SHP77 treated with DMSO at 0.1 percent for 48 hours (cell line): ENCODE measurements around the gene C20orf144.
"Not testable (repeated sequence)": the region's sequence is repeated elsewhere in the genome, so short reads cannot be mapped to it uniquely, and the experiment has no call there.

Source experiments
- DNase-seq: peaks from one replicate; lab custom pipeline; 2025; lab: John Stamatoyannopoulos, UW

C20orf144 gene

GRCh38 chr20:33662172-33662571 lies at the start of gene C20orf144:
TSS of gene C20orf144 (plus strand) at chr20:33662327. CDS start at chr20:33662346, 19 bp downstream.
- DNase-seq: no peak

GRCh38 chr20:33621717-33622400 lies 40.3 kb upstream of the C20orf144 start:
- no peak for DNase-seq

- no peak for DNase-seq
Measured at GRCh38 chr20:33622705-33623365, 39.3 kb upstream of the C20orf144 start.

GRCh38 chr20:33624399-33624798 lies 37.7 kb upstream of the C20orf144 start:
- DNase-seq: no peak

- DNase-seq: no peak
Measured at GRCh38 chr20:33626190-33626589, 35.9 kb upstream of the C20orf144 start.

- no peak for DNase-seq
Measured at GRCh38 chr20:33627577-33628216, 34.4 kb upstream of the C20orf144 start.

- no peak for DNase-seq
Measured at GRCh38 chr20:33629533-33629932, 32.6 kb upstream of the C20orf144 start.

- DNase-seq: no peak
Measured at GRCh38 chr20:33629979-33630378, 32.1 kb upstream of the C20orf144 start.

- DNase-seq: no peak
Measured at GRCh38 chr20:33630507-33630906, 31.6 kb upstream of the C20orf144 start.

GRCh38 chr20:33631910-33632309 lies 30.2 kb upstream of the C20orf144 start:
- not testable (repeated sequence) for DNase-seq

GRCh38 chr20:33635341-33635740 lies 26.8 kb upstream of the C20orf144 start:
- DNase-seq: no peak

GRCh38 chr20:33636776-33637175 lies 25.4 kb upstream of the C20orf144 start:
- DNase-seq: no peak

GRCh38 chr20:33640287-33640686 lies 21.8 kb upstream of the C20orf144 start:
- no peak for DNase-seq

- no peak for DNase-seq
Measured at GRCh38 chr20:33644313-33645071, 17.6 kb upstream of the C20orf144 start.

GRCh38 chr20:33645072-33645358 lies 17.1 kb upstream of the C20orf144 start:
- no peak for DNase-seq

GRCh38 chr20:33645396-33645795 lies 16.7 kb upstream of the C20orf144 start:
- no peak for DNase-seq

GRCh38 chr20:33646191-33646590 lies 15.9 kb upstream of the C20orf144 start:
- no peak for DNase-seq

- not testable (repeated sequence) for DNase-seq
Measured at GRCh38 chr20:33646959-33647602, 15.0 kb upstream of the C20orf144 start.

GRCh38 chr20:33647603-33648395 lies 14.3 kb upstream of the C20orf144 start:
- no peak for DNase-seq

GRCh38 chr20:33648396-33649004 lies 13.6 kb upstream of the C20orf144 start:
- DNase-seq: no peak

GRCh38 chr20:33649201-33649681 lies 12.9 kb upstream of the C20orf144 start:
- no peak for DNase-seq
